ENCODE measurements around the gene TDRD3.

- TF ChIP-seq CTCF (IDR thresholded peaks at IDR 0.05; ENCODE audit: insufficient read depth, low read depth, low read length), result no peak
- no peak for TF ChIP-seq EZH2 (IDR thresholded peaks at IDR 0.05; ENCODE audit: insufficient read depth, low read length)
These were observed 10.8 kb upstream of the TDRD3 start for GRCh38 chr13:60386250-60386649.
